DND-41 (cell line): ENCODE data around the gene PDE4D.

Experiments used
- ATAC-seq: fragments of 200-7000 bp; cut with Tn5 transposase; 3 replicates; pipeline ENCODE4 v1.9.1; 2021; ENCODE audit warnings: low read depth; ENCODE audit not compliant: insufficient read depth
- DNase-seq: peaks from one replicate; pipeline ENCODE4 v3.0.0-alpha.2; 2020
- H2AFZ ChIP-seq: 2 replicates; pipeline ENCODE4 v1.6.0; 2012; ENCODE audit warnings: low read depth, low read length
- H3K27ac ChIP-seq: 2 replicates; pipeline ENCODE4 v1.5.1; 2012; ENCODE audit warnings: low read length, inconsistent platforms
- H3K27me3 ChIP-seq: fragments of 200-600 bp; sonication (generic); 2 replicates; pipeline ENCODE4 v1.6.0; 2012; ENCODE audit warnings: low read length, mild to moderate bottlenecking, inconsistent platforms; ENCODE audit not compliant: insufficient read depth, poor library complexity
- H3K36me3 ChIP-seq: 2 replicates; pipeline ENCODE4 v1.5.1; 2012; ENCODE audit warnings: low read length, inconsistent platforms; ENCODE audit not compliant: insufficient read depth
- H3K4me1 ChIP-seq: 2 replicates; pipeline ENCODE4 v1.5.1; 2012; ENCODE audit warnings: mild to moderate bottlenecking, low read length; ENCODE audit not compliant: insufficient read depth
- H3K4me2 ChIP-seq: 2 replicates; pipeline ENCODE4 v1.6.0; 2012; ENCODE audit warnings: mild to moderate bottlenecking, moderate library complexity, low read length, inconsistent platforms; ENCODE audit not compliant: insufficient read depth
- H3K4me3 ChIP-seq, 2 experiments: fragments of 200-600 bp in 1 of 2; shearing (Covaris generic) in 1 of 2; 2 replicates each; pipeline ENCODE4 v1.5.1; 2012 to 2016; ENCODE audit warnings: inconsistent platforms in 2 of 2, low read length in 2 of 2, mild to moderate bottlenecking in 2 of 2, low read depth in 1 of 2, moderate library complexity in 1 of 2
- H3K79me2 ChIP-seq: 2 replicates; pipeline ENCODE4 v1.6.0; 2012; ENCODE audit warnings: low read length, inconsistent platforms; ENCODE audit not compliant: insufficient read depth
- H3K9ac ChIP-seq: 2 replicates; pipeline ENCODE4 v1.6.0; 2012; ENCODE audit warnings: low read depth, mild to moderate bottlenecking, inconsistent platforms, low read length, moderate library complexity
- H3K9me3 ChIP-seq: 2 replicates; pipeline ENCODE4 v1.5.1; 2012; ENCODE audit warnings: low read length, moderate library complexity, mild to moderate bottlenecking, inconsistent platforms; ENCODE audit not compliant: insufficient read depth, severe bottlenecking
- H4K20me1 ChIP-seq: 2 replicates; pipeline ENCODE4 v1.6.0; 2012; ENCODE audit warnings: low read length; ENCODE audit not compliant: insufficient read depth
- CTCF ChIP-seq: IDR thresholded peaks from 2 replicates; pipeline ENCODE4 v1.5.1; 2012; ENCODE audit warnings: borderline replicate concordance, low read length, moderate library complexity, mild to moderate bottlenecking; ENCODE audit not compliant: poor library complexity, severe bottlenecking; ENCODE audit errors: extremely low read depth
- EZH2 ChIP-seq: IDR thresholded peaks from 3 replicates; pipeline ENCODE4 v1.6.1; 2012; ENCODE audit warnings: borderline replicate concordance, low read depth, mild to moderate bottlenecking, moderate library complexity, low read length, inconsistent platforms; ENCODE audit not compliant: severe bottlenecking

The PDE4D gene

GRCh38 chr5:59621477-59621876 is 272.0 kb downstream of the PDE4D start:
- Histone ChIP-seq H3K4me2 (no peak overlapping the region), H3K36me3 (no peaks in the 10 kb centered on the region), H3K79me2 (no peaks in the 10 kb centered on the region), H3K27me3 (no peaks in the 10 kb centered on the region), H3K9ac (no peak overlapping the region), H4K20me1 (no peaks in the 10 kb centered on the region), H3K27ac (no peak overlapping the region), H3K9me3 (no peaks in the 10 kb centered on the region), H3K4me3 (no peak overlapping the region), H3K4me1 (no peaks in the 10 kb centered on the region), H2AFZ (no peak overlapping the region)
- TF ChIP-seq EZH2 (no peak), CTCF (no peak)
- DNase-seq, result no peak
- no peak for ATAC-seq

GRCh38 chr5:59620535-59621212 is 272.9 kb downstream of the PDE4D start:
- Histone ChIP-seq H2AFZ (no peak overlapping the region), H3K9me3 (no peaks in the 10 kb centered on the region), H3K79me2 (no peaks in the 10 kb centered on the region), H3K27ac (no peak overlapping the region), H3K27me3 (no peaks in the 10 kb centered on the region), H4K20me1 (no peaks in the 10 kb centered on the region), H3K9ac (no peak overlapping the region), H3K4me1 (no peaks in the 10 kb centered on the region), H3K36me3 (no peaks in the 10 kb centered on the region), H3K4me3 (no peak overlapping the region), H3K4me2 (no peak overlapping the region)
- no peak for TF ChIP-seq CTCF
- TF ChIP-seq EZH2, result no peak
- ATAC-seq, result no peak
- no peak for DNase-seq

GRCh38 chr5:59618644-59619043 is 274.9 kb downstream of the PDE4D start:
- no peak for DNase-seq

More at GRCh38 chr5:59618644-59619043, 274.9 kb downstream of the PDE4D start:
- no peak overlapping the region for H3K27ac ChIP-seq
- H4K20me1 ChIP-seq, result no peaks in the 10 kb centered on the region
- no peaks in the 10 kb centered on the region for H3K27me3 ChIP-seq
- H3K79me2 ChIP-seq, result no peaks in the 10 kb centered on the region
- no peak overlapping the region for H3K9ac ChIP-seq
- H3K4me2 ChIP-seq, result no peak overlapping the region
- H3K4me3 ChIP-seq, result no peak overlapping the region
- H2AFZ ChIP-seq, result no peak overlapping the region
- H3K36me3 ChIP-seq, result no peaks in the 10 kb centered on the region
- TF ChIP-seq CTCF (no peak), EZH2 (no peak)
- no peak for ATAC-seq
- H3K9me3 ChIP-seq, result no peaks in the 10 kb centered on the region
- H3K4me1 ChIP-seq, result no peaks in the 10 kb centered on the region
